GM12878 (cell line): Measurements from ENCODE around the gene COX10.

Experiments
- BCL11A ChIP-seq: IDR thresholded peaks from 2 replicates; pipeline ENCODE4 v1.6.1; 2011; ENCODE audit warnings: low read depth, low read length
- CREB1 ChIP-seq: IDR thresholded peaks from 2 replicates; pipeline ENCODE4 v1.6.1; 2012; ENCODE audit warnings: low read depth, mild to moderate bottlenecking, inconsistent platforms
- EZH2 ChIP-seq: IDR thresholded peaks from 2 replicates; pipeline ENCODE4 v1.6.1; 2012; ENCODE audit warnings: low read depth, mild to moderate bottlenecking, control low read depth, inconsistent platforms, low read length, borderline replicate concordance; ENCODE audit not compliant: control insufficient read depth
- FOXK2 ChIP-seq: fragments of 450-650 bp; IDR thresholded peaks from 2 replicates; pipeline ENCODE4 v1.6.1; 2017; ENCODE audit warnings: mild to moderate bottlenecking, moderate library complexity
- HDAC6 ChIP-seq: fragments of 200-600 bp; sonication (generic); IDR thresholded peaks from one replicate; pipeline ENCODE4 v1.8.0; 2017; ENCODE audit warnings: antibody characterized with exemption; ENCODE audit not compliant: unreplicated experiment
- NFYA ChIP-seq: IDR thresholded peaks from 2 replicates; pipeline ENCODE4 v1.6.1; 2011; ENCODE audit warnings: low read depth, mild to moderate bottlenecking, low read length, improper control_type of control experiment, borderline replicate concordance
- RAD21 ChIP-seq: IDR thresholded peaks from 2 replicates; pipeline ENCODE4 v1.6.1; 2011; ENCODE audit warnings: mild to moderate bottlenecking, low read depth, low read length, moderate library complexity; ENCODE audit not compliant: insufficient read depth
- RCOR1 ChIP-seq: conservative IDR thresholded peaks from 2 replicates; pipeline ENCODE4 v1.6.1; 2012; ENCODE audit warnings: low read depth, low read length, improper control_type of control experiment
- SIN3A ChIP-seq: IDR thresholded peaks from 2 replicates; pipeline ENCODE4 v1.6.1; 2012; ENCODE audit warnings: low read depth, low read length, improper control_type of control experiment
- TAF1 ChIP-seq: IDR thresholded peaks from 2 replicates; pipeline ENCODE4 v1.6.1; 2011; ENCODE audit warnings: mild to moderate bottlenecking, low read depth, low read length, borderline replicate concordance
- TCF7 ChIP-seq: IDR thresholded peaks from 2 replicates; pipeline ENCODE4 v1.6.1; 2014; ENCODE audit warnings: antibody characterized with exemption, borderline replicate concordance
- TF ChIP-seq, protein P1 (sequence below): fragments of 450-650 bp; IDR thresholded peaks from 2 replicates; pipeline ENCODE4 v1.6.1; 2016; ENCODE audit warnings: mild to moderate bottlenecking
- TF ChIP-seq, protein P2 (sequence below), 3 experiments: IDR thresholded peaks in 2 of 3; conservative IDR thresholded peaks in 1 of 3; 2 replicates each; pipeline ENCODE4 v1.5.1; 2011; ENCODE audit warnings: low read depth in 3 of 3, low read length in 3 of 3, mild to moderate bottlenecking in 3 of 3, control low read depth in 2 of 3, moderate library complexity in 2 of 3, inconsistent platforms in 1 of 3, mixed read lengths in 1 of 3; ENCODE audit not compliant: control insufficient read depth in 2 of 3, insufficient read depth in 1 of 3; ENCODE audit errors: extremely low read depth in 1 of 3
- TF ChIP-seq, protein P3 (sequence below): fragments of 450-650 bp; IDR thresholded peaks from 2 replicates; pipeline ENCODE4 v1.6.1; 2016; ENCODE audit warnings: mild to moderate bottlenecking

DNA sequence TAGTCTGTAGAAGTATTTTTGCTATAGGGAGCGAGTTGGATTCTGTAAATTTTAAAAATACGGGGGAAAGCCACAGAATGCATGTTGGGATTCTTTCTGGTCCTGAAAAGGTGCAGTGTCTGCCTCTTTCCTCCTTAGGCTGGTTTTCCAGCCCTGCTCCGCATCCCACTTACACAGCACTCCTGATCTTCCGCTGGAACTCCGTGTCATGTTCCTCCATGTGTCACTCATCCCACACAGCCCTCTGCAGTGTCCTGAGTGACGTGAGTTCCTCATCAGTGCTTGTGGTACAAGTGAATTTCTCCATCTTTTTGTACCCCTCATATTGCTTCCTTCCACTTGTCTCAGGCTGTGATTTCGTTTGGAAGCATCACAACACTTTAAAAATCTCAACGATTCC lies 34.5 kb downstream of the COX10 start:
- TF ChIP-seq BCL11A (no peak), EZH2 (no peak), RAD21 (no peak), TCF7 (no peak), NFYA (no peak), RCOR1 (no peak), SIN3A (no peak), TAF1 (no peak), FOXK2 (no peak), CREB1 (no peak), HDAC6 (no peak)
- TF ChIP-seq, protein P1, sequence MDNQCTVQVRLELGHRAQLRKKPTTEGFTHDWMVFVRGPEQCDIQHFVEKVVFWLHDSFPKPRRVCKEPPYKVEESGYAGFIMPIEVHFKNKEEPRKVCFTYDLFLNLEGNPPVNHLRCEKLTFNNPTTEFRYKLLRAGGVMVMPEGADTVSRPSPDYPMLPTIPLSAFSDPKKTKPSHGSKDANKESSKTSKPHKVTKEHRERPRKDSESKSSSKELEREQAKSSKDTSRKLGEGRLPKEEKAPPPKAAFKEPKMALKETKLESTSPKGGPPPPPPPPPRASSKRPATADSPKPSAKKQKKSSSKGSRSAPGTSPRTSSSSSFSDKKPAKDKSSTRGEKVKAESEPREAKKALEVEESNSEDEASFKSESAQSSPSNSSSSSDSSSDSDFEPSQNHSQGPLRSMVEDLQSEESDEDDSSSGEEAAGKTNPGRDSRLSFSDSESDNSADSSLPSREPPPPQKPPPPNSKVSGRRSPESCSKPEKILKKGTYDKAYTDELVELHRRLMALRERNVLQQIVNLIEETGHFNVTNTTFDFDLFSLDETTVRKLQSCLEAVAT = no peak
- TF ChIP-seq, protein P2, sequence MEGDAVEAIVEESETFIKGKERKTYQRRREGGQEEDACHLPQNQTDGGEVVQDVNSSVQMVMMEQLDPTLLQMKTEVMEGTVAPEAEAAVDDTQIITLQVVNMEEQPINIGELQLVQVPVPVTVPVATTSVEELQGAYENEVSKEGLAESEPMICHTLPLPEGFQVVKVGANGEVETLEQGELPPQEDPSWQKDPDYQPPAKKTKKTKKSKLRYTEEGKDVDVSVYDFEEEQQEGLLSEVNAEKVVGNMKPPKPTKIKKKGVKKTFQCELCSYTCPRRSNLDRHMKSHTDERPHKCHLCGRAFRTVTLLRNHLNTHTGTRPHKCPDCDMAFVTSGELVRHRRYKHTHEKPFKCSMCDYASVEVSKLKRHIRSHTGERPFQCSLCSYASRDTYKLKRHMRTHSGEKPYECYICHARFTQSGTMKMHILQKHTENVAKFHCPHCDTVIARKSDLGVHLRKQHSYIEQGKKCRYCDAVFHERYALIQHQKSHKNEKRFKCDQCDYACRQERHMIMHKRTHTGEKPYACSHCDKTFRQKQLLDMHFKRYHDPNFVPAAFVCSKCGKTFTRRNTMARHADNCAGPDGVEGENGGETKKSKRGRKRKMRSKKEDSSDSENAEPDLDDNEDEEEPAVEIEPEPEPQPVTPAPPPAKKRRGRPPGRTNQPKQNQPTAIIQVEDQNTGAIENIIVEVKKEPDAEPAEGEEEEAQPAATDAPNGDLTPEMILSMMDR (IDR thresholded peaks at IDR 0.05 in 2 of 3, conservative IDR thresholded peaks at IDR 0.05 in 1 of 3; ENCODE audit: control insufficient read depth in 2 of 3, extremely low read depth in 1 of 3, insufficient read depth in 1 of 3, low read depth in 3 of 3, low read length in 3 of 3) = no peak
- TF ChIP-seq, protein P3, sequence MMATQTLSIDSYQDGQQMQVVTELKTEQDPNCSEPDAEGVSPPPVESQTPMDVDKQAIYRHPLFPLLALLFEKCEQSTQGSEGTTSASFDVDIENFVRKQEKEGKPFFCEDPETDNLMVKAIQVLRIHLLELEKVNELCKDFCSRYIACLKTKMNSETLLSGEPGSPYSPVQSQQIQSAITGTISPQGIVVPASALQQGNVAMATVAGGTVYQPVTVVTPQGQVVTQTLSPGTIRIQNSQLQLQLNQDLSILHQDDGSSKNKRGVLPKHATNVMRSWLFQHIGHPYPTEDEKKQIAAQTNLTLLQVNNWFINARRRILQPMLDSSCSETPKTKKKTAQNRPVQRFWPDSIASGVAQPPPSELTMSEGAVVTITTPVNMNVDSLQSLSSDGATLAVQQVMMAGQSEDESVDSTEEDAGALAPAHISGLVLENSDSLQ = no peak
